ENCODE data around the gene OCA2. TPM values are rescaled to one million over a fixed set of nuclear protein-coding genes. Genes with fewer than 3 reads are reported as not detected.

Gene OCA2
- total and polyA plus RNA-seq, 11 donors, result 0.04 to 0.10 (median 0.07) TPM; not detected in 8

DNA sequence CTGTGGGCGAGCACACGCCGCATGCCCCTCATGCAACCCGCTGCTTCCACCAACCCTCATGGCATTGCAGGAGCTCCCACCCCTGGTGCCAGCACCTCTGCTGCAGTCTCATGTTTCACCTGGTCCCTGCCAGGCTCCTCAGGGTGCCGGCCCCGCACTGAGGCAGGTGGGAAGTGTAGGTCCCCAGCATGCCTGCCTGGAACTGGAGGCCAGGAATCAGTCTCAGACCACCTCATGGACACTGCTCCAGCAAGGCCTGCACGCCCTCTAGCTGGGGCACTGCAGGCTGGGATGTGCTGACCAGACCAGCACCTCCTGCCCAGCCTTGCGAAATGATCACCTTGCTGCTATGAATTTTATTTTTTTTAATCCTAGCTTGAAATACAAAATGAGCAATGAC is 39.1 kb downstream of the OCA2 start:
- DNase-seq (no peak), ATAC-seq (no peak)
- intact Hi-C loops (cut with DNase I), result no loop called here
- 79 to 92% (median 83%) methylated on average over 6 to 8 of the region's 8 CpGs for WGBS, 4 donors
- peaks cover 0 to under 1% (median 0%) of the 10 kb centered on the region in 9 donors for H3K27me3 ChIP-seq
- no peak overlapping the region for H3K27ac ChIP-seq
- H3K36me3 ChIP-seq, result no peaks in the 10 kb centered on the region
- H3K9me3 ChIP-seq, result peaks cover 0 to 15% (median 2%) of the 10 kb centered on the region in 12 donors
- H3K4me3 ChIP-seq, result no peak overlapping the region
- no peak for TF ChIP-seq POLR2A (IDR thresholded peaks at IDR 0.05)
- H3K4me1 ChIP-seq, result no peaks in the 10 kb centered on the region

DNA sequence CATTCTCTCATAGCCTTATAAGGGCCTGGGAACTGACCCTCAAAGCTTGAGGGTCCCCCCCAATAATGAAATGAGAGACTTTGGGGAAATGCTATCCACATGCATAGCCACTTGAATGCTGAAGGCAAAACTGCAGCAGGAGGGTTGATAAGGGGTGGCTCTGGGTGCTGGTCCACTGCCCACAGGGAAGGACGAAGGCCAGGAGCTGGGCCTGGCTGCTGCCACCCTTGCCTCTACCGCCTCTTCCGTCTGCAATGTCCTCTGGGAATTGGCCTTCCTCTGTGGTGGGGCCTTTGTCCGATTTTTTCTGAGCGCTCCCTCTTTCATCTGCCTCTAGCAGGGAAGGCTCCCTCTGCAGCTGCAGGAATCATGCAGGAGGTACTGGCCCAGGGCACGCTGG is 41.0 kb downstream of the OCA2 start:
- Histone ChIP-seq H3K9me3 (peaks cover 0 to 7% (median 0%) of the 10 kb centered on the region in 12 donors), H3K27ac (no peak overlapping the region), H3K4me3 (no peak overlapping the region), H3K36me3 (no peaks in the 10 kb centered on the region), H3K27me3 (no peaks in the 10 kb centered on the region), H3K4me1 (no peaks in the 10 kb centered on the region)
- no peak for TF ChIP-seq POLR2A (IDR thresholded peaks at IDR 0.05)
- TF ChIP-seq, protein P1, sequence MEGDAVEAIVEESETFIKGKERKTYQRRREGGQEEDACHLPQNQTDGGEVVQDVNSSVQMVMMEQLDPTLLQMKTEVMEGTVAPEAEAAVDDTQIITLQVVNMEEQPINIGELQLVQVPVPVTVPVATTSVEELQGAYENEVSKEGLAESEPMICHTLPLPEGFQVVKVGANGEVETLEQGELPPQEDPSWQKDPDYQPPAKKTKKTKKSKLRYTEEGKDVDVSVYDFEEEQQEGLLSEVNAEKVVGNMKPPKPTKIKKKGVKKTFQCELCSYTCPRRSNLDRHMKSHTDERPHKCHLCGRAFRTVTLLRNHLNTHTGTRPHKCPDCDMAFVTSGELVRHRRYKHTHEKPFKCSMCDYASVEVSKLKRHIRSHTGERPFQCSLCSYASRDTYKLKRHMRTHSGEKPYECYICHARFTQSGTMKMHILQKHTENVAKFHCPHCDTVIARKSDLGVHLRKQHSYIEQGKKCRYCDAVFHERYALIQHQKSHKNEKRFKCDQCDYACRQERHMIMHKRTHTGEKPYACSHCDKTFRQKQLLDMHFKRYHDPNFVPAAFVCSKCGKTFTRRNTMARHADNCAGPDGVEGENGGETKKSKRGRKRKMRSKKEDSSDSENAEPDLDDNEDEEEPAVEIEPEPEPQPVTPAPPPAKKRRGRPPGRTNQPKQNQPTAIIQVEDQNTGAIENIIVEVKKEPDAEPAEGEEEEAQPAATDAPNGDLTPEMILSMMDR (IDR thresholded peaks at IDR 0.05), result no peak
- ATAC-seq (peak in 1 of 4 donors; percentile 29), DNase-seq (no peak)
- WGBS, 4 donors, result 54 to 75% (median 69%) methylated on average over 6 of the region's 6 CpGs
- intact Hi-C loops (cut with DNase I), result no loop called here

DNA sequence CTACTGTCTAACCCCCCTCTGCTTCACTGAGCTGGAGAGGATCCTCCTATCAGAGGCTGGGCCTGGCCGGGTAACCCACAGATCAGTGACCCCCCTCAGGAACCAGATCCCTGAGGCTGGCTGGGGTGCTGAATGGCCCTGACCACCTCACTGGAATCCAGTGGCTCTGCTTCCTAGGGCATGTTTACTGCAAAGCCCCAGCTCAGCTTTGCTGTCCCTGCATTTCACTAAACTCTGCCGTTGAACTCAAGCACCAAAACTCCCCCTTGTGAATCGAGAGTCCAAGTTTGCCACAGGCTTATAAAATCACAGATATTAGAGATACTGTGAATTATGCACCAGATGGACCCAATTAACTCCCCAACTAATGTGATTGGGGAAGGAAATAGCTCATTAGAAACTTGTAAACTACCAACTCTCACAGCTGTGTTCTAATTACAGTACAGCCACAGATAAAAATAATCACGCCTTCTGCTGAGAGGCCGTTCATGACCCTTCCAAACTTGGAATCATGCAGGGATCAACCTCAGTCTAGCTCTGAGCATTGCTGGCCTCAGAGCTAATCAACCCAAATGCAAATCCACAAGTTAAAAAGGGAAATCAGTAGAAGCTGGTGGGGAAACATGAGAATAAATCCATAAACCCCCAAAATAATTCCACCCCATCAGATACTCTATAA is 47.0 kb downstream of the OCA2 start:
- WGBS, 4 donors, result 21 to 28% (median 22%) methylated on average over 5 of the region's 5 CpGs
- TF ChIP-seq, protein P1 (IDR thresholded peaks at IDR 0.05), result no peak
- TF ChIP-seq POLR2A (IDR thresholded peaks at IDR 0.05), result no peak
- intact Hi-C loops (cut with DNase I), result no loop called here

DNA sequence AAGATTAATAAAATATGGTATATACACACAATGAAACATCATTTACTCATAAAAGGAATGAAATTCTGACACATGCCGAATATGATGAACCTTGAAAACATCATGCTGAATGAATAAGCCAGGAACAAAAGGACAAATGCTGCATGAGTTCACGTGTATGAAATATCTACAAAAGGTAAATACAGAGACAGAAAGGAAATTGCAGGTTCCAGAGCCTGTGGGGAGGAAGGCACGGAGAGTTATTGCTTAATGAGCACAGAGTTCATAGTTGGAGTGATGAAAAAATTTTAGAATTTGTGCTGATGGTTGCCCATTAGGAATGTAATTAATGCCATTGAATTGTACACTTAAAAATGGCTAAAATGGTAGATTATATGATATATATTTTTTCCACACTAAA is 49.5 kb downstream of the OCA2 start:
- H3K27ac ChIP-seq, result no peak overlapping the region
- no peaks in the 10 kb centered on the region for H3K36me3 ChIP-seq
- peaks cover 0 to 9% (median 0%) of the 10 kb centered on the region in 12 donors for H3K4me1 ChIP-seq
- DNase-seq (no peak), ATAC-seq (no peak)
- intact Hi-C loops (cut with DNase I), result no loop called here
- peaks cover 0 to 10% (median 0%) of the 10 kb centered on the region in 12 donors for H3K9me3 ChIP-seq
- WGBS, 4 donors, result 80 to 88% (median 83%) methylated on average over 3 of the region's 3 CpGs
- no peaks in the 10 kb centered on the region for H3K27me3 ChIP-seq
- H3K4me3 ChIP-seq, result no peak overlapping the region
- TF ChIP-seq, protein P1 (IDR thresholded peaks at IDR 0.05), result no peak
- TF ChIP-seq POLR2A (IDR thresholded peaks at IDR 0.05), result no peak

More for the DNA sequence above, 47.0 kb downstream of the OCA2 start:
- Histone ChIP-seq H3K27me3 (no peaks in the 10 kb centered on the region), H3K4me3 (no peak overlapping the region), H3K36me3 (no peaks in the 10 kb centered on the region), H3K4me1 (peaks cover 0 to 9% (median 0%) of the 10 kb centered on the region in 12 donors), H3K27ac (peak overlapping the region in 5 of 12 donors; percentile 9 to 40 (median 29)), H3K9me3 (peaks cover 0 to 10% (median 0%) of the 10 kb centered on the region in 12 donors)
- peak in 2 of 4 donors; percentile 36 to 41 for ATAC-seq
- DNase-seq, result no peak

Data from heart left ventricle (tissue), 16 donors.